ENCODE data around the gene DUOX1. TPM values are rescaled to one million over a fixed set of nuclear protein-coding genes. Genes with fewer than 3 reads are reported as not detected.

Gene DUOX1
- total RNA-seq, 2 donors from 2014 or later = 0.26 to 0.66 TPM

- TF ChIP-seq POLR2A (IDR thresholded peaks at IDR 0.05) = no peak
- TF ChIP-seq CTCF (IDR thresholded peaks at IDR 0.05) = no peak
- H3K4me1 ChIP-seq = peaks cover 30% of the 10 kb centered on the region
- H3K4me3 ChIP-seq = no peak overlapping the region
- H3K27me3 ChIP-seq = peaks cover 0 to 32% of the 10 kb centered on the region in 2 donors
- DNase-seq (no peak), ATAC-seq (peak; percentile 36)
- no peaks in the 10 kb centered on the region for H3K9me3 ChIP-seq
- WGBS, 2 donors = 8 to 18% methylated on average over 19 to 67 of the region's 71 CpGs
- H3K36me3 ChIP-seq (replicated peaks in 1 of 2; ENCODE audit: insufficient read depth in 1 of 2, low read depth in 2 of 2) = no peaks in the 10 kb centered on the region
- intact Hi-C loops (cut with DNase I) = no loop called here
- no peak overlapping the region for H3K27ac ChIP-seq
These were observed 18.2 kb upstream of the DUOX1 start for GRCh38 chr15:45111390-45112142.

GRCh38 chr15:45112143-45112590 is 17.6 kb upstream of the DUOX1 start:
- Histone ChIP-seq H3K27me3 (peaks cover 0 to 38% of the 10 kb centered on the region in 2 donors), H3K4me1 (peaks cover 36% of the 10 kb centered on the region), H3K9me3 (no peaks in the 10 kb centered on the region), H3K36me3 (replicated peaks in 1 of 2; ENCODE audit: insufficient read depth in 1 of 2, low read depth in 2 of 2) (no peaks in the 10 kb centered on the region), H3K27ac (no peak overlapping the region), H3K4me3 (no peak overlapping the region)
- ATAC-seq (no peak), DNase-seq (no peak)
- 8 to 14% methylated on average over 9 to 11 of the region's 13 CpGs for WGBS, 2 donors
- TF ChIP-seq POLR2A (IDR thresholded peaks at IDR 0.05) = no peak
- TF ChIP-seq CTCF (IDR thresholded peaks at IDR 0.05) = no peak
- intact Hi-C loops (cut with DNase I) = no loop called here

- no peak for ATAC-seq
- no peaks in the 10 kb centered on the region for H3K9me3 ChIP-seq
- peaks cover 40% of the 10 kb centered on the region for H3K4me1 ChIP-seq
- H3K4me3 ChIP-seq = no peak overlapping the region
- H3K36me3 ChIP-seq (replicated peaks in 1 of 2; ENCODE audit: insufficient read depth in 1 of 2, low read depth in 2 of 2) = no peaks in the 10 kb centered on the region
- no peak for DNase-seq
- 3% methylated on average over 51 of the region's 58 CpGs; no CpG with 5 or more reads in 1 of the 2 donors for WGBS, 2 donors
- no peak for TF ChIP-seq POLR2A (IDR thresholded peaks at IDR 0.05)
- no peak overlapping the region for H3K27ac ChIP-seq
- intact Hi-C loops (cut with DNase I) = no loop called here
- peaks cover 0 to 39% of the 10 kb centered on the region in 2 donors for H3K27me3 ChIP-seq
These were observed 17.0 kb upstream of the DUOX1 start for GRCh38 chr15:45112591-45113379.

GRCh38 chr15:45113380-45113990 is 16.3 kb upstream of the DUOX1 start:
- ATAC-seq = no peak
- Histone ChIP-seq H3K27me3 (peaks cover 0 to 39% of the 10 kb centered on the region in 2 donors), H3K27ac (no peak overlapping the region), H3K9me3 (no peaks in the 10 kb centered on the region), H3K36me3 (replicated peaks in 1 of 2; ENCODE audit: insufficient read depth in 1 of 2, low read depth in 2 of 2) (no peaks in the 10 kb centered on the region), H3K4me3 (no peak overlapping the region), H3K4me1 (peaks cover 41% of the 10 kb centered on the region)
- intact Hi-C loops (cut with DNase I) = no loop called here
- WGBS, 2 donors = 12 to 17% methylated on average over 12 to 14 of the region's 14 CpGs
- TF ChIP-seq POLR2A (IDR thresholded peaks at IDR 0.05) (no peak), CTCF (IDR thresholded peaks at IDR 0.05) (no peak)
- DNase-seq = no peak
